Kidney glomerular epithelial cell (primary cell): ENCODE measurements around the gene XKR7.

ENCODE experiments used
- DNase-seq: peaks from one replicate; lab custom pipeline; 2025; lab: John Stamatoyannopoulos, UW

XKR7 gene

DNA sequence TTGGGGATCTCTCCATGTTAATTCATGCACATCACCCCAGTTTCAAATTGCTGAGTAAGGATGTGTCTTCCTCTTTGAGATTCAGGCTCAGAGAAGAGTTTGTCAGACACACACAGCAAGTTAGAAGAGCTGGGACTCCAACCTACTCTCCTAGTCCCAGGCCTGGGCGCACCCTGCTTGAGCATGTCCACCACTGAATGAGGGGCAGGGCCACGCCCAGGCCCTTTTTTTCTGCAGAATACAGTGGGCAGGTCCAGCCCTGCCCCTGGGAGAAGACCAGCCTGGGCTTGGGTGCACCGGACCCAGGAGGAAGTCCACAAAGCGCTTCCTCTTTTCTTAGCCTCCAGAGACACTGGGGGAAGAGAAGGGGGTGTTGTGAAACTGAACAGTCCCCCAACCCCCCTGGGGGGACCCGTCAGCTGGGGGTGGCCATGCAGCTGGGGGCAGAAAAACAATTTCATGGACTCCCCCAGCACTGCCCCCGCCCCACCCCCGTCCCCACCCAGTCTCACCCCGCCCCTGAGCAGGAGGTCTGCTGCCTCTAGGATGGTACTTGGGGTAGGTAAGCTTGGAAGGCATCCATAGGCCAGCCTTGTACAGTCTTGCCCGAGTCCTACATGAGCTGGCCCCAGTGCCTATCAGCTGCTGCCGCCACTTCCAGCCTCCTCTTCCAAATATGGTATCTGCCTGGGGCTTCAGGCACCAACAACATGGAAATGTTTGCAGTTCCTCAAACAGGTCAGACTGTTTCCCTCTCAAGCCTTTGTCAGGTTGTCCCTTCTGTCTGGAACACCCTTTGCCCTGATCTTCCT, 72.4 kb downstream of the XKR7 start:
- DNase-seq = no peak

DNA sequence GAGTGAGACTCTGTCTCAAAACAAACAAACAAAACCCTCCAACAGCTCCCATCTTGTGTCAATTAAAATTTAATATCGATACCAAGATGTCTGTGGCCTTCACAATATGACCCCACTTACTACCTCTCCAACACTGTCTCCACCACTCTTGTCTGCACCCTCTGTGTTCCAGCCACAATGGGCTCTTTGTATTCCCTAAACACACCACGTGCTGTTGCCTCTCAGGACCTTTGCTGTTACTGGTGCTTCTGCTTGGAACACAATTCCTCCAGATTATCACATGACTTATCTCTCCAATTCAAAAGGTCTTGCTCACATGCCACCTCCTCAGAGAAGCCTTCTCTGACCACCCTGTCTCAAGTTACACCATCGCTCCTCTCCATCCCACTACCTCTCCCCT, 78.0 kb downstream of the XKR7 start:
- DNase-seq = no peak

DNA sequence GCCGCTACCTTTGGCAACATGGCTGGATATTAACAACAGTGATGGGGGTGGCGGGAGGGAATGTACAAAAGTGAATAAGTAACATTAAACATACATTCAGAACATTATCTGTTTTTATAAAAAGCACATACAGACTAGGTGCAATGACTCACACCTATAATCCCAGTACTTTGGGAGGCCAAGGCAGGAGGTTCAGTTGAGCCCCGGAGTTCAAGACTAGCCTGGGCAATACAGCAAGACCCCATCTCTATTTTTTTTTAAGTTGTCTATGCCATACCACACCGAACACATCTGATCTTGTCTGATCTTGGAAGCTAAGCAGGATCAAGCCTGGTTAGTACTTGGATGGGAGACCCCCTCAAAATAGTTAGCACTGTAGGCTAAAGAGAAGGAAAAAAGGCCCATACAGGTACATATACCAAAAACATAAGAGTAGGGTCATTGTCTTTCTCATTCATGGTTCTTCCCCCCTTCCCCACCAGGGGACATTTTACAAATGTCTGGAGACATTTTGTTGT, 82.4 kb downstream of the XKR7 start:
- no peak for DNase-seq

DNA sequence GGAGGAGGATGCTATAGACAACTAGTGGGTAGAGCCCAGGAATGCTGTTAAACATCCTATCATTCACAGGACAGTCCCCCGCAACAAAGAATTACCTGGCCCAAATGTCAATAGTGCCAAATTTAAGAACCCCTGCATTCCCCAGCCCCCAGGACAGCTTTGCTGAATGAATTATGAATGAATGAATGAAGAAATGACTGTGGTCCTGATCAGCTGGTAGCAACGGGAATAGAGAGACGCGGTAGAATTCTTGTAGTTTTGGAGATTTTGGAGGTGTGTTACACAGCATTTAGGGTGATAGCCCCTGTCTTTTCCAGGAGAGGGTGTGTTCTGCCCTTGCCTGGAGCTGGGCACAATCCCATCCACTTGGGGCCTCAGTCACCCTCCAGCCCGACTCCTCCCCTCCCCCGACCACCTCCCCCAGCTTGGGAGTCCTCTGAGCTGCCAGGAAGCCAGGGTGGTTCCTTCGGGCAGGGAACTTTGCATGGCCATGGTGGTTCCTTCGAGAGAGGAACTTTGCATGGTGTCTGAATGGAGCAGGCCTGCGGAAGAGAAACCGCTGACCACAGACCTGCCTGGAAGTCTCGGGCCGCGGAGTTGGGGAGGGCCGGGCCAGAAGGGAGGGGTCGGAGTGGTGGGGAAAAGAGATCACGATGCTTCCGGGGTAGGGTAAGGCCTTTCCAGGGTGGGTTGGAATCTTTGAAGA, 83.1 kb downstream of the XKR7 start:
- no peak for DNase-seq

GRCh38 chr20:32051720-32052089, 83.8 kb downstream of the XKR7 start:
- no peak for DNase-seq

- DNase-seq = no peak
These were observed 84.3 kb downstream of the XKR7 start, which contains the start of gene HCK for GRCh38 chr20:32052090-32052777. Gene HCK (plus strand): TSS chr20:32052242.

- DNase-seq = no peak
These were observed 84.9 kb downstream of the XKR7 start for GRCh38 chr20:32052778-32053362.
